ENCODE data around the gene MYO1B.
A peak's percentile ranks its signal among the peaks of the same experiment; 100 is the strongest.

The MYO1B gene

GRCh38 chr2:191264647-191265081, 19.5 kb downstream of the MYO1B start:
- no peak for DNase-seq

GRCh38 chr2:191265311-191266170, 20.3 kb downstream of the MYO1B start:
- peak; percentile 69 for DNase-seq

GRCh38 chr2:191266201-191266600, 21.0 kb downstream of the MYO1B start:
- no peak for DNase-seq

GRCh38 chr2:191268596-191268995, 23.4 kb downstream of the MYO1B start:
- DNase-seq, result no peak

- no peak for DNase-seq
These were observed 25.3 kb downstream of the MYO1B start for GRCh38 chr2:191270306-191271161.

GRCh38 chr2:191272064-191272463, 26.9 kb downstream of the MYO1B start:
- DNase-seq, result no peak

- no peak for DNase-seq
These were observed 29.2 kb downstream of the MYO1B start for GRCh38 chr2:191274413-191274815.

GRCh38 chr2:191276792-191277465, 31.7 kb downstream of the MYO1B start:
- DNase-seq, result no peak

- no peak for DNase-seq
These were observed 35.1 kb downstream of the MYO1B start for GRCh38 chr2:191280290-191280689.

- DNase-seq, result no peak
These were observed 35.9 kb downstream of the MYO1B start for GRCh38 chr2:191280834-191281756.

GRCh38 chr2:191285252-191285651, 40.0 kb downstream of the MYO1B start:
- DNase-seq, result no peak

- no peak for DNase-seq
These were observed 42.6 kb downstream of the MYO1B start for GRCh38 chr2:191287820-191288219.

- DNase-seq, result no peak
These were observed 43.8 kb downstream of the MYO1B start for GRCh38 chr2:191289049-191289448.

- DNase-seq, result no peak
These were observed 46.3 kb downstream of the MYO1B start for GRCh38 chr2:191291471-191291870.

GRCh38 chr2:191292869-191293268, 47.7 kb downstream of the MYO1B start:
- no peak for DNase-seq

- no peak for DNase-seq
These were observed 49.9 kb downstream of the MYO1B start for GRCh38 chr2:191295088-191295487.

- DNase-seq, result no peak
These were observed 51.1 kb downstream of the MYO1B start for GRCh38 chr2:191296083-191297006.

- DNase-seq, result no peak
These were observed 51.8 kb downstream of the MYO1B start for GRCh38 chr2:191297033-191297432.

GRCh38 chr2:191298306-191298705, 53.1 kb downstream of the MYO1B start:
- no peak for DNase-seq

GRCh38 chr2:191299010-191299409, 53.8 kb downstream of the MYO1B start:
- DNase-seq, result no peak

GRCh38 chr2:191299866-191300265, 54.7 kb downstream of the MYO1B start:
- no peak for DNase-seq

Data from right forelimb (tissue), 1 donor.